Osteoblast (primary cell): ENCODE results near the gene GATAD2A. TPM values are rescaled to one million over a fixed set of nuclear protein-coding genes. Genes with fewer than 3 reads are reported as not detected.
A peak's percentile ranks its signal among the peaks of the same experiment; 100 is the strongest.

Source experiments
- DNase-seq: peaks from one replicate; pipeline ENCODE4 v3.0.0; 2011; ENCODE audit warnings: low spot score, mixed read lengths; ENCODE audit not compliant: insufficient read length; ENCODE audit errors: missing footprints
- H2AFZ ChIP-seq: 2 replicates; pipeline ENCODE4 v1.6.0; 2011; ENCODE audit warnings: mild to moderate bottlenecking, low read length
- H3K27ac ChIP-seq: 2 replicates; pipeline ENCODE4 v1.5.1; 2011; ENCODE audit warnings: mild to moderate bottlenecking, low read depth, low read length, moderate library complexity
- H3K27me3 ChIP-seq: 2 replicates; pipeline ENCODE4 v1.6.0; 2012; ENCODE audit warnings: mild to moderate bottlenecking, control low read depth, inconsistent platforms, low read length, moderate library complexity; ENCODE audit not compliant: insufficient read depth
- H3K36me3 ChIP-seq: 2 replicates; pipeline ENCODE4 v1.5.1; 2011; ENCODE audit warnings: mild to moderate bottlenecking, low read length, control low read depth, moderate library complexity; ENCODE audit not compliant: insufficient read depth
- H3K4me1 ChIP-seq: 2 replicates; pipeline ENCODE4 v1.5.1; 2011; ENCODE audit warnings: mild to moderate bottlenecking, low read length, control low read depth, moderate library complexity; ENCODE audit not compliant: insufficient read depth
- H3K4me2 ChIP-seq: 2 replicates; pipeline ENCODE4 v1.6.0; 2011; ENCODE audit warnings: mild to moderate bottlenecking, low read length; ENCODE audit not compliant: insufficient read depth
- H3K4me3 ChIP-seq: fragments of 200-600 bp; sonication (generic); 3 replicates; pipeline ENCODE4 v1.5.1; 2012; ENCODE audit warnings: mild to moderate bottlenecking, low read length, inconsistent platforms; ENCODE audit not compliant: insufficient read depth
- H3K79me2 ChIP-seq: 2 replicates; pipeline ENCODE4 v1.6.0; 2012; ENCODE audit warnings: mild to moderate bottlenecking, low read length, control low read depth, inconsistent platforms; ENCODE audit not compliant: insufficient read depth
- H3K9me3 ChIP-seq: 2 replicates; pipeline ENCODE4 v1.5.1; 2011; ENCODE audit warnings: low read depth, low read length, control low read depth
- H4K20me1 ChIP-seq: 2 replicates; pipeline ENCODE4 v1.6.0; 2012; ENCODE audit warnings: mild to moderate bottlenecking, low read length, control low read depth; ENCODE audit not compliant: insufficient read depth
- total RNA-seq: library from RNA; depleted of rRNA; stranded (reverse); fragments of >200 nt; gene quantifications from 2 replicates; pipeline ENCODE4 v1.2.3, GENCODE V29; 2012
- TF ChIP-seq, protein P1 (sequence below): IDR thresholded peaks from 2 replicates; pipeline ENCODE4 v1.5.1; 2011; ENCODE audit warnings: mild to moderate bottlenecking, low read depth, low read length, moderate library complexity; ENCODE audit errors: extremely low read depth

Gene GATAD2A
- total RNA-seq = 48.6 and 48.9 TPM in 2 replicates

- H3K4me1 ChIP-seq = peaks cover 36% of the 10 kb centered on the region
- peak within 1 kb of the TSS; percentile 90 for H3K27ac ChIP-seq
- peaks cover 35% of the 10 kb centered on the region for H4K20me1 ChIP-seq
- H3K27me3 ChIP-seq = no peaks in the 10 kb centered on the region
- H2AFZ ChIP-seq = peak within 1 kb of the TSS; percentile 83
- TF ChIP-seq, protein P1, sequence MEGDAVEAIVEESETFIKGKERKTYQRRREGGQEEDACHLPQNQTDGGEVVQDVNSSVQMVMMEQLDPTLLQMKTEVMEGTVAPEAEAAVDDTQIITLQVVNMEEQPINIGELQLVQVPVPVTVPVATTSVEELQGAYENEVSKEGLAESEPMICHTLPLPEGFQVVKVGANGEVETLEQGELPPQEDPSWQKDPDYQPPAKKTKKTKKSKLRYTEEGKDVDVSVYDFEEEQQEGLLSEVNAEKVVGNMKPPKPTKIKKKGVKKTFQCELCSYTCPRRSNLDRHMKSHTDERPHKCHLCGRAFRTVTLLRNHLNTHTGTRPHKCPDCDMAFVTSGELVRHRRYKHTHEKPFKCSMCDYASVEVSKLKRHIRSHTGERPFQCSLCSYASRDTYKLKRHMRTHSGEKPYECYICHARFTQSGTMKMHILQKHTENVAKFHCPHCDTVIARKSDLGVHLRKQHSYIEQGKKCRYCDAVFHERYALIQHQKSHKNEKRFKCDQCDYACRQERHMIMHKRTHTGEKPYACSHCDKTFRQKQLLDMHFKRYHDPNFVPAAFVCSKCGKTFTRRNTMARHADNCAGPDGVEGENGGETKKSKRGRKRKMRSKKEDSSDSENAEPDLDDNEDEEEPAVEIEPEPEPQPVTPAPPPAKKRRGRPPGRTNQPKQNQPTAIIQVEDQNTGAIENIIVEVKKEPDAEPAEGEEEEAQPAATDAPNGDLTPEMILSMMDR = peak; percentile 28
- no peaks in the 10 kb centered on the region for H3K9me3 ChIP-seq
- no peaks in the 10 kb centered on the region for H3K36me3 ChIP-seq
- peak within 1 kb of the TSS; percentile 83 for H3K4me3 ChIP-seq
- peak within 1 kb of the TSS; percentile 86 for H3K4me2 ChIP-seq
- peak; percentile 98 for DNase-seq
- peaks cover 63% of the 10 kb centered on the region for H3K79me2 ChIP-seq
Observed at GRCh38 chr19:19404879-19405860, at the start of gene GATAD2A. TSS of gene GATAD2A (plus strand) at chr19:19405675. CDS start at chr19:19465346, 59,671 bp downstream.

DNA sequence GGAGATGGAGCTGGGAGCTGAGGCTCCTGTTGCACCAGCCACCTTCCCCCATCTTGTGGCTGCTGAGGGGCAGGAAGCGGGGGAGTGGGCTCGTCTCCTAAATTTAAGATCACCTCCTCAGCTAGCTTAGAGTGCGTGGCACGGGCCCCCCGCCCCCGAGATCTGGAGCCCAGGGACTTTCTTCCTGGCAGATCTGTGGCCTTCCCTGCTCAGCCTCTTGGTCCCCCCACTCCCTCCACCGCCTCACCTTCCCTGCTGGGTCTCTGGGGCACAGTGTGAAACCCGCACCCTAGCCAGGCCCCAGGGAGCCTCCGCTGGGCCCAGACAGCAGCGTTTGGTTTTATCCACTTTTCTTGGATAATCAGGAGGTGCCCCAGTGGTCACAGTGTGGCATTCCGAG is 49.0 kb upstream of the GATAD2A start:
- Histone ChIP-seq H2AFZ (no peak overlapping the region), H3K4me1 (peaks cover 5% of the 10 kb centered on the region), H3K27me3 (no peaks in the 10 kb centered on the region), H3K27ac (no peak overlapping the region), H3K36me3 (peaks cover 65% of the 10 kb centered on the region), H3K4me3 (no peak overlapping the region), H4K20me1 (no peaks in the 10 kb centered on the region), H3K79me2 (no peaks in the 10 kb centered on the region), H3K9me3 (no peaks in the 10 kb centered on the region), H3K4me2 (no peak overlapping the region)
- TF ChIP-seq, protein P1 = no peak
- no peak for DNase-seq

GRCh38 chr19:19356901-19357566 is 48.4 kb upstream of the GATAD2A start:
- Histone ChIP-seq H3K79me2 (no peaks in the 10 kb centered on the region), H2AFZ (no peak overlapping the region), H3K4me3 (no peak overlapping the region), H3K27ac (no peak overlapping the region), H3K4me1 (peaks cover 5% of the 10 kb centered on the region), H3K27me3 (no peaks in the 10 kb centered on the region), H3K9me3 (no peaks in the 10 kb centered on the region), H4K20me1 (no peaks in the 10 kb centered on the region), H3K4me2 (no peak overlapping the region), H3K36me3 (peaks cover 62% of the 10 kb centered on the region)
- peak; percentile 58 for DNase-seq
- TF ChIP-seq, protein P1 = no peak

- Histone ChIP-seq H3K79me2 (no peaks in the 10 kb centered on the region), H3K27me3 (no peaks in the 10 kb centered on the region), H3K27ac (no peak overlapping the region), H3K9me3 (no peaks in the 10 kb centered on the region), H3K4me2 (peak overlapping the region; percentile 68), H3K36me3 (peaks cover 21% of the 10 kb centered on the region), H2AFZ (peak overlapping the region; percentile 40), H4K20me1 (no peaks in the 10 kb centered on the region), H3K4me3 (peak overlapping the region; percentile 46), H3K4me1 (peaks cover 9% of the 10 kb centered on the region)
- TF ChIP-seq, protein P1 = peak; percentile 80
- peak; percentile 96 for DNase-seq
Observed at GRCh38 chr19:19361075-19361594, 44.3 kb upstream of the GATAD2A start.
